Activated gamma-delta T cell (primary cell): ENCODE results near the gene FAM83F.
"Not testable (repeated sequence)": the region's sequence is repeated elsewhere in the genome, so short reads cannot be mapped to it uniquely, and the experiment has no call there.

Experiments used
- DNase-seq: peaks from one replicate; lab custom pipeline; 2025; lab: John Stamatoyannopoulos, UW

The FAM83F gene

DNA sequence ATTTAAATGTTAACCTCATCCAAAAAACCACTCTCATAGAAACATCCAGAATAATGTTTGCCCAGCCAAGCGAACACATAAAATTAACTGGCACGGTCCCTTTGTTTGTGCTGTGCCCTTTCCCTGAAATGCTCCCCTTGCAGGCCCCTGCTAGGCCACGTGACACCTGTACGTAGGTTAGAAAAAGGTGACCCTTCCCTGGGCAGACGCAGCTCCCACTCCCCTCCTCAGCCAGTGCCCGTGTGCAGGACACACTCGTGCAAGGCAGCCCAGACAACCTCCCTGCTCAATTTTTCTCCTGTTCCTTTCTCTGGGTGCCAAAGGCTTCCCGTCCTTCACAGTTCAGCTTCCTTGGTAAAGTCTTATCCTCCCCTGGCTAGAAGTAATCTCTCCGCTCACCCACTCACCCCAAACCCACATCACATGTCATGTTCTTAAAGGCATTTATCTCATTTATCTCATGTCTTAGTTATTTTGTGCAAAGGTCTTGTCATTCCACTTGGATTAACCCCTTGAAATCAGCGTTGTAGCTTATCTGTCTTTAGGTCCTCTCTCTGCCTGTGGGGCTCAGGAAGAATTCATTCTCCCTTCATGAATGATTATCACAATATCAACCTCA, 20.7 kb downstream of the FAM83F start:
- no peak for DNase-seq

DNA sequence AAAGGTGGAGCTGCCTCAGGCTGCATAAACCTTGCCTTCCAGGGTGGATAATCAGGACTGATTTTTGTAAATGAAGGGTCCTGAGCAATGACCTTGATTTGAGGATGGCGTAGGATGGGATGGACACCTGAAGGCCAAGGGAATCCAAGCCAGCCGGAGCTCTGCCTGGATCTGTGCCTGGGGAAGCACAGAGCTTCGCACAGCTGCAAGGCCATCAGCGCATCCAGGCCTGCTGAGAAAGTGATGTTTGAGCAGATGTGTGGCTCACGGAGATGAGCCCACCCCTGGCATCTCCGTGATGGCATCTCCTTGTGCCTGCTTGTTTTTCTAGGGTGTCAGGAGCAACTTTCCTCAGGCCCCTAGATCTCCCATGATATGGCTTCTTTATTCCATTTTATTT, 23.3 kb downstream of the FAM83F start:
- DNase-seq: no peak

DNA sequence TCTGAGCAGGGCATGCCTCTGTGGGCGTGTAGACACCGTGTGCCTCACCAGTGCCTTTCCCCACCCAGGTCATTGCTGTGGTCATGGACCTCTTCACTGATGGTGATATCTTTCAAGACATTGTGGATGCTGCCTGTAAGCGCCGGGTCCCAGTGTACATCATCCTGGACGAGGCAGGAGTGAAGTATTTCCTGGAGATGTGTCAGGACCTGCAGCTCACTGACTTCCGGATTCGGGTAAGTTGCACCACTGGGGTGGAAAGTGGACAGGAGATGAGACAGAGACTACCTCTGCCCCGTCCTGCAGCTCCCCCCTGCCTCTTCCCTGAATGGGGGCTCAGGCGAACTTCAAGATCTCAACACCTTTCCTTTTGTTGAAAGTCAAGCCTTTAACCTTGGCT, 24.3 kb downstream of the FAM83F start:
- DNase-seq: no peak

DNA sequence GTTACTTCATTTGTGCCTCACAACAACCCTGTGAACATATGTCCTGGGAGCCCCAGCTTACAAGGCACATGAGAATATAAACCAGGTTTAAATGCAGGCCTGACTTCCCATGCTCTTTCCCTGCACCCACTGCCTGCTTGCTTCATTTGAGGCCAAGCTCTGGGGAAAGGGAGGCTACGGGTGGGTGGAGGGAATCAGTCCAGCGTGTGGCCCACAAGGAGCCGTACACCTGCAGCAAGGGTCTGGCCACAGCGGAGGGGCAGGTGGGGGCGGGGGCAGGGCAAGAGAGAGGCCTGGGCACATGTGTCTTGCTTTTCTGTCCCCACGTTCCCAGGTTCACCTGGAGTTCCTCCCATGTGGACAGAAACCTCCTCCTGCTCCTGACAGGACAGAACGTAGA, 26.2 kb downstream of the FAM83F start:
- DNase-seq: no peak

DNA sequence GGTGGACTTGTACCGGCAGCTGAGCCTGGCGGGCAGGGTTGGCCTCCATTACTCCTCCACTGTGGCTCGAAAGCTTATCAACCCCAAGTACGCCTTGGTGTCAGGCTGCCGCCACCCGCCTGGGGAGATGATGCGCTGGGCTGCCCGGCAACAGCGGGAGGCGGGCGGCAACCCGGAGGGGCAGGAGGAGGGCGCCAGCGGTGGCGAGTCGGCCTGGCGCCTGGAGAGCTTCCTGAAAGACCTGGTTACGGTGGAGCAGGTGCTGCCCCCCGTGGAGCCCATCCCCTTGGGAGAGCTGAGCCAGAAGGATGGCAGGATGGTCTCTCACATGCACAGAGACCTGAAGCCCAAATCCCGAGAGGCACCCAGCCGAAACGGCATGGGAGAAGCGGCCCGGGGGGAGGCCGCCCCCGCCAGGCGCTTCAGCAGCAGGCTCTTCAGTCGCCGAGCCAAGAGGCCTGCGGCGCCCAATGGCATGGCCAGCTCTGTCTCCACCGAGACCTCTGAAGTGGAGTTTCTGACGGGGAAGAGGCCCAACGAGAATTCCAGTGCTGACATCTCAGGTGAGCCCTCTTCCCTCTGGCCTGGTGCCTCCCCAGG, 26.7 kb downstream of the FAM83F start:
- DNase-seq: no peak

DNA sequence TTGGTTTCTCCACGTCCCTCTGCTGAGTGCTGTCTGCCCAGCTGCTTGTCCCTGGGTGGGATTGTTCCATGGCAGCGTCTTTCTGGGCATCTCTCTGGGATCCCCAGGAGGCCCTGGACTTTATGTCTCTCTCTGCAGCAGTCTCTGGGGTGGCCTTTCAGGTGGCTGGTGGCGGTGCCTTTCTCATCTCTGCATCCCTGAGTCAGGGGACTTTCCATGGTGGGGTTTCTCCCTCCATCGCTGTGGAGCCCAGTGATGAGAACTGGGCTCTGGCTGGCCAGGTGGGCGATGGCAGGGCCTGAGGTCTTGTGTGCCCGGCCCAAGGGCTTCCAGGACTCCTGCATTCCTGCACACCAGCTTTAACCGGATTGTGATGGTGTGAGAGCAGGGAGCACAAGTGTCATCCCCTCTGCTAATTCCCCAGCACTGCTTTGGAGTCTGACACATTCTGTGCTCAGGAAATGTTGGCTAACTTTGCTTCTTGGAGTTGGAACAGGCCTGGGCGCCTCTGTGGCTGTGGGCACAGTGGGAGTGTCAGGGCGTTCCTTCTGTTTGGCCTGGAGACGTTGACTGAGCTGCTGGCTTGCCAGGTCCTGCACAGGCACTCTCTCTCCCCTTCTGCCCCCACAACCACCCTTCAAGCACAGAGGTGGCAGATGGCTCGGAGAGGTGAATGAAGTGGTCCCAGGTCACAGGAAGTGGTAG, 27.9 kb downstream of the FAM83F start:
- no peak for DNase-seq

DNA sequence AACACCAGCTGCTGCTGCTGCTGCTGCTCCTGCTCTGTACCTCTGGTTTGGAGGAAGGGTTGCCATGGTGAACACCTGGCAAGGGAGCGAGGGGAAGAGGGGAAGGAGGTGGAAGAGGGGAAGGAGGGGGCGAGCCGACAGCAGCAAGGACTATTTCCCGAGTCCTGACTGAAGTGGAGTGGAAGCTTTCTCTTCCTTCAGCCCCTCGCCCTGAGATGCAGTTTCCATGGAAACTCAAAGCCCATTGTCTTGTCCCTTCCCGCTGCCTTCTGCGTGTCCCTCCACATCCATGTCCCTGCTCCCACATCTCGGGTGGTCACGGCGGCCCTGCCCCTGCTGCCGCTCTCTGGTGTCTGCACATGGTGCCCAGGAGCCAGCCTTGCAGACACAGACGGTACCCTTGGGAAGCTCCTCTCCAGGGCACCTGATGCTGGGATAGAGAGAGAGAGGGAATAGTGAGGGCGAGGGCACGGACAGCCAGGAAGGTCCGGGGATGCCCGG, 28.6 kb downstream of the FAM83F start:
- no peak for DNase-seq

DNA sequence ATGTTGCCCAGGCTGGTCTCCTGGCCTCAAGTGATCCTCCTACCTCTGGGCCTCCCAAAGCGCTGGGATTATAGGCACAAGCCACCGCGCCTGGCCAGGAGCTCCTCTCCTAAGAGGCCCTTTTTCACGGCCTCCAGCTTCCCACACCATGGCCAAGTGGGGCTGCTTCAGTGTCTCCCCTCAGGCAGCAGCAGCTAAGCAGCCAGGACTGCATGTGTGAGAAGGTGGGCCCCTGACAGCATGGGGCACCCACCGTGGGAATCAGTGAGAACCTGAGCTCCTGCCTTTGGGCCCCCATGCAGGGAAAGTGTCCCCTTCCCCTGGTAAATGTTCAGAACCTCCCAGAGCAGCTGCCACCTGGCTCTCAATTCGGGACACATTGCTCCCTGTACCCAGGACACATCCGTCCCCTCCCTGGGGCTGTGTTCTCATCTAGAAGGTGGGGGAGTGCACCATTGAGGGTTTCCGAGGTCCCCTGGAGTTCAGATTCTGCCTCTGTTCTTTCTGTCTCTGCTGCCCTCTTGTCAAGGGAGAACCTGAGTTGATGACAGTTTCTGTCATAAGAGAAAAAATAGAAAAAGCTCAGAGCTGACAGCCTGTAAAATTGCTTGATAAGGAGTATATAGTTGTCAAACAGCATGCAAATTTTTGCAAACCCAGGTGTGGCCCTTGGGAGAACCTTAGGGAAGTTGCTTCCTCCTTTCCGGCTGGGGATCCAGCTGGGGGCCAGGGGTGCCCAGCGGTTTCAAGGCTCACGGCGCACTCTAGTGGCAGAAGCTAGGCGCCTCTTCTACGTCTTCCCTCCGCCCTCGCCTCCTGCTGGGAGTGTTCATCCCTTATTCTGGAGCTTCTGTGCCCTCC, 29.7 kb downstream of the FAM83F start:
- no peak for DNase-seq

DNA sequence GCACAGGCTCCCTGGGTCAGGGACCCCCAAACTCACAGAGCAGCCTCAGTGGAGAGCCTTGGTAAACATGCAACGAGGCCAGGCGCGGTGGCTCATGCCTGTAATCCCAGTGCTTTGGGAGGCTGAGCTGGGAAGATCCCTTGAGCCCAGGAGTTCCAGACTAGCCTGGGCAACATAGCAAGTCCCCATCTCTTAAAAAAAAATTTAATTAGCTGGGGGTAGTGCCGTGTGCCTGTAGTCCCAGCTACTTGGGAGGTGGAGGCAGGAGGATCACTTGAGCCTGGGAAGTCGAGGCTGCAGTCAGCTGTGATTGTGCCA, 30.3 kb downstream of the FAM83F start:
- not testable (repeated sequence) for DNase-seq

DNA sequence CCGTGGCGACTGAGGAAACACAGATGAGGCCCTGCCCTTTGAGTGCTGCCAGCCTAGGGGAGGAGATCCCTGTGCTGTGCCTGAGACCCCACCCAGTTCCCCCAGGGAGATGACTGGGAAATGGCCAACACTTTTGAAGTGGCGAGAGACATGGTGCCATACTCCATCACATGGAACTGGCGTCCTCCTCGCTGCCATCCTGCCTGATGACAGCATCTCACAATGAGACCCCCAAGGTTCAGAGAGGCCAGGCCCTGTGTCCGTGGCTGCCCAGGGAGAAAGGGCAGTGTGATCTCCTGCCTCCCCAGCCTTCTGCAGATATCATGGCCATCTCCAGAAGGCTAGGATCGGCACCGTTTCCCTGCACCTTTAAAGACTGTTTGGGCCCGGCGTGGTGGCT, 31.1 kb downstream of the FAM83F start:
- no peak for DNase-seq

DNA sequence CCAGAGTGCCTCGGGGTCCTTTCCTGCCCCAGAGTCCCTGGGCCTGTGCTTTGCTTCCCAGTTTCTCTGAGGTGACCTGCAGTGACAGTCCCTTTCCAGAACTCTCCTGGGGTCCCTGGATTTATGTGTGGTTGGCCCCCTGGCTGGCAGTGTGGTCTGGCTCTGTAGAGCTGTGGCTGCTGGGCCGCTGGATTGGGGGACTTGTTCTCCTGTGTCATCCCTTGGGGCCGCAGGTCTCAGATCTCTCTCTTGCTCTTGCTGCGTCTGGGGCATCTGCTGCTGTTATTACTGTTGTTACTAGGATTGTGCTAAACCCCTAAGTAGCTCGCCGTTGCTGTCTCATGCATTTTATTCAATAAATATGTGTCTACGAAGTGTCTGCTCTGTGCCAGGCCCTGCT, 31.9 kb downstream of the FAM83F start:
- DNase-seq: no peak

DNA sequence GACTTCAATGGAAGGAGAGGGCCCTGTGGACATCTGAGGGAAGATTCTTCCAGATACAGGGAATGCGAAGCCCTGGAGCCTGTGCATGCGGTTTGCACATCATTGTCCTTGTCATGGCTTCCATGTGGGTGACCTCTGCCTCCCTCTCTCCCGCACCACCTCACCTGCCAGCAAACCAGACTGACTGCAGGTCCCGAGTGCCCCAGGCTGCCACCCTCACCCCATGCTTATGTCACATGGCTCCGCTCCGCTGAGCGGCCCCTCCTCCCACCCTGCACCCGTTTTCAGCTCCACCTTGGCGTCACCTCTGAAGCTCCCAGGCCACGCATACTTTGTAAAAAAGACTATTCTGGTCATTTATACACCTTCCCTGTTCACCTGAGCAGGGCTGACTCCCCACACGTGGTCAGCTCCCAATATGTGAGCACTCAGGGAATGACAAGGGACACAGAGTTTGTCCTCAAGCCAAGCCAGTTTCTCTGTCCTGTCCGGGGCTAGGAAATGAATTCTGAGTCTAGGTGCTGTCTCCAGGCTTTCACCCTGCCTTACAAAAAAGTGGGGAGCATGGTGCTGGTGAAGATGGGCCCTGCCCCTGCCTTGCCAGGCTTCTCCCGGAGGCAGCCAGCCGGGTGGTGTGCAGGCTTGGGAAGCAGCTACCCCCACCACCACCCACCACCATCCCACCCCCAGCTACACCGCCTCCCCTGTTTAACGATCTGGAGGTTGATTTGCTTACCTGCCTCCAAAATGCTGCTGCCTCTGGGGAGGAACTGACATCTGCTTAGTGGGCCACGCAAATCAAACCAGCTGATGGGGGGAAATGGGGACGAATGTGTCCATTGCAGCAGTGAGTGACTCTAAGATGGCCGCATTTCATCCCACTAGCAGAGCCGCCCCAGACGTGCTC, 32.7 kb downstream of the FAM83F start:
- no peak for DNase-seq

DNA sequence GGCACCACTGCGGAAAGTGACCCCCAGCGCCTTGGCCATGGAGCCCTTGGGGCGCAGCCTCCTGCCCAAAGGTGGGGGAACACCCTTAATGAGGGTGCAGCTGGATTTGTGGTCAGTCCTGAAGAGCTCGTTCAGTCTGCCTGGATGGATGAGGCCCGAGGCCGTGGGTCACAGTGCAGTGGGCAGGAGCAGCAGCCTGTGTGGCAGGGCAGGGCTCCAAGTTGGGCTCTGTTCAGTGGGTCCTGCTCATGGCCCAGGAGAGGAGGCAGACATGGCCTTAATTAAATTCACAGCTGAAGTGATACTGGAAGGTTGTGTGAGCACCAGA, 33.3 kb downstream of the FAM83F start:
- no peak for DNase-seq

DNA sequence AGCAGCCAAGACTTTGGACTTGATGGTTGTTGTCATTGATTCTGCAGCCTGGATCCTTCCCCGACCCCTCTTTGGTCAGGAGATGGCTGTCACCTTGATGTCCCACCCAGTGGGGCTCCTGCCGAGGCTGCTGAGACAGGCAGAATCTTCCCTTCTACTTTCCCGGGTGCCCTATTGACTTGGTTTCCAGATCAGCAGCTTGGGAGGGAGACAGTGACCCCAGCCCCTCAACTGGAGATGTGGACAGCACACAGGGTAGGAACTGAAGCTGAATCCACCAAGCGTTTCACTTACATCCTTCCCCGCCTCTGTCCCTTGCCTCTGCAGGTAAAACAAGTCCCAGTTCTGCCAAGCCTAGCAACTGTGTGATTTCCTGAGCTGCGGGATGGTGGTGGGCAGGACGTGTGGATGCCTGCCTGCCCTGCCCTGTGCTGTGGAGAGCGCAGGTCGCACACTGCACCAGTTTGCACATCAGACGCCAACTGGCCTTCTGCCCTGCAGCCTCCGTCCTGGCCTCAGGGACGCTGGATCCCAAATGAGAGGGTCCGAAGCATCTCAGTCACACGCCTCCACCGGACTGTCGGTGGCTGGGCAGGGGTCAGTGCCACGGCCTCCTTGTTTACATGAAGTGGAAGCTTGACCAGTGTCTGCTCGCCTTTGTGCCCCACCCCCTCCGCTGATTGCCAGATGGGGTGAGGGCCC, 34.6 kb downstream of the FAM83F start:
- no peak for DNase-seq

DNA sequence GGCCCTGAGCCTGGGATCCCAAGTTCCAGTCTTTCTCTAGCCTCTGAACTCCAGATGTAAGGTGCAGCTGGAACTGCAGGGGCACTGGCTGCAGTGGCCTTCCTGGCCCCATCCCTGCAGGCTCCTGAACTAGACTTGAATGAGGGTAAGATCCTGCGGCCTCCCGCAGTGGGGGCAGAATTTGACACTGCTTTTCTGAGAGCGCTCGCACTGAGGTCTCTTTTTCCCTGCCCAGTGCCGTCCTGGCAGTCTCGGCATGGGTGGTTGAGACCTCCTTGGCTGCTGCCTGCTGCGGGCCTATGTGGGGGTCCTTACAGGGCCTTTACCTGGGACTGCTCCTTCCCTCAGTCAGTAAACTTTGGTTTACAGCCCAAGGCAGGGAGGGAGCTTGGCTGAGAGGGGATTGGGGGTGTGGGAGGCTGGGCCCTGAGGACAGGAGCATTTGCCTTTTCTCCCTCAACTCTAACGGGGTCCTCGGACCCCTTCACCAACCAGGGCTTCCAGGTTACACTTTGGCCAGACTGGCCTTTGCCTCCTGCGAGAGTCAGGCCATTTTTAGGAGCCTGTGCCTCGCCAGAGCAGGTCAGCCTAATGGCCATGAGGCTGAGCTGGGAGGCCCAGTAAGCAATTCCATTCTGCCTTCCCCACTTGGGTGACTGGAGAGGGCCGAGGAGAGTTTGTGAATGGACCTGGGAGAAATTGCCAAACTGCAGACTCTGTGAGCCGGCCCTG, 35.4 kb downstream of the FAM83F start:
- no peak for DNase-seq

DNA sequence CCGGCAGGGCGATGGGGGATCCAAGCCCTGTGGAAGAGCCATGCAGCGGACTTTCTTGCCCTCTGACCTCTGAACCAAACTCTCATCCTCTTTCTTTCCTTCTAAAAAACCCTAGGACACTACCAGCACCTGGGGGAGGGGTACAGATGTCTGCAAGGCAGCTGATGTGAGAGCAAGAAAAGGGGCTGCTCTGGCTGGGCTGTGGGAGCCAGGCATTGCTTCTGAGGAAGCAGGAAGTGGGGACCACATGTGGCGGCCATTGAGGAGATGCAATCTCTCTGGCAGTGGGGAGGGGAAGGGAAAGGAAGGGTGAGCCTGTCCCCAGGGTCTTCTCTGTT, 36.0 kb downstream of the FAM83F start:
- DNase-seq: no peak

DNA sequence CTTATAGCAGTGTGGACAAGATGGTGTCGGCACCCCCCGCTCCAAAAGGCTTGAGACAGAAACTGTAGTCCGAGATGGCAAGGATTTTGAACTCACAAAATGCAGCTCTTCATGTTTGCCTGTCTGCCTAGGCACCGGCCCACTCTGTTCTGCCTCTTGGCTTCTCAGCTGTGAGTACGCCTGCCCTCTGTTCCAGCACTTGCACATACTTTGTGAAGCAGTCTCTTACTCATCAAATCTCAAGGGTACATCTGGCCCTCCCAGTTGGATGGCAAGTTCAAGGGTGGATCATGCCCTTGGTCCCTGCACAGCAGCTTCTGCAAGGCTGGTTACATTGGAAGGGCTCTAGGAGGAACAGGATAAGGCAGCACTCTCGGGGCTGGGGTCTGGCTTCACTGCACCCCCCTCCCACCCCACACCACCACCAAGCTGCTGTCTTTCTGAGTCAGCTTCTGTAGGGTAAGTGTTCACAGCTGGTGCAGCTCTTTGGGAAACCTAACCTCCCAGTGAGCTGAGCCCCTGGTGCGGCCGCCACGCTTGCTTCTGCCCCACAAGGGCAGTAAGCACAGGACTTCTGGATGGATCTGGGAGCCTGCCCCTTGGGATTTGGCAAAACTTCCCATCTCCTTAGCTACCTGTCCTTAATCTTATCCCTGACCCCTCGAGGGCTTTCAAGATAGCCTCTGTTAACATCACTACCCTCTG, 37.2 kb downstream of the FAM83F start:
- DNase-seq: no peak

DNA sequence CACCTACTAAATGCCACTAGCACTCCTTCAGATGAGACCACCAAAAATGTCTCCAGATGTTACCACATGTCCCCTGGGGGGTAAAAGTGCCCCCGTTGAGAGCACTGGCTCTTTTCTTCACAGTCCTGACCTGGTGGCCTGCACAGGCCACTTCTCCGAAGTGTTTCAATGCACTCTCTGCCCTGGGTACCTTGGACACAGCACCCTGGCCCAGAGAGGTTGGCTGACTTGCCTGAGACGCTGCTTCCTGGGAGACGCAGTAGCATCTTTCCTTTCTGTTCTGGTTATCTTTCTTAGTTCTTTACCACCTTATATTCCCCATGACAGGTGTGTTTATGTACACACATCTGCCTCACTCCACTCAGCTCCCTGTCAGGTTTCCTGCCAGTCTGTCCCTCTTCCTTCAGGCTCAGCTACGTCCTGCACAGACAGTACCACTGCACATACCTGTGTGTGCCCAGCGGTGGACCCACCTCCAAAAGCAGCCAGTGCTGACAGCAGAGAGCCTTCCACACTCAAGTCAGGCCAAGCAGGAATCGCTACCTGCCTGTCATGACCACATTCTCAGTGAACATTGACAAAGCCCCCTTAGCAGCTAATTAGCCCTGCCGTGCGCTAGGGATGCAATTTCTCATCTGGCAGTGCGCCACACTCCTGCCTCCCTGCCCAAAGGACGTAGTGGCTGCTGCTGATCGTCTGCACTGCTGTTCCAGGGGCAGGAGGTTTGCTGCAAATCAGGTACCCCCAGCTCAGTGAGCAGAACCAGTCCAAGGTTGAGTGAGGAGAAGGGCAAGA, 39.0 kb downstream of the FAM83F start:
- no peak for DNase-seq

DNA sequence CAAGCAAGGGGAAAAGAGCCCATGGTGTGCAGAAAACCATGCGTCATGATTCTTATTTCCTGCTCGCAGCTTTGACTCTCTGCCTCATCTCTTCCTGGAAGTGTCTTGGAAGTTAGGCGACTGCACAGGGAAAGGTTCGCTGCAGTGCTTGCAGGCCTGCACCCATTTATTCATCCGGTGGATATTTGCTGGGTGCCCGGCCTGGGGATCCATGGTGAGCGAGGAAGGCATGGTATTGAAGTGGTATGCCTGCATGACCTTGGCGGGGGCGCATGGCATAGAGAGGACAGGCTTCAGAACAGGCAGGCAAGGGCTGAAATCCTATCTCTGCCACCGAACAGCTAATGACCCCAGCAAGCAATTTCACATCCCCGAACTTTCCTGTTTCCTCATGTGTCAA, 40.6 kb downstream of the FAM83F start:
- no peak for DNase-seq
